ENCODE results near the gene FEN1.

The FEN1 gene

DNA sequence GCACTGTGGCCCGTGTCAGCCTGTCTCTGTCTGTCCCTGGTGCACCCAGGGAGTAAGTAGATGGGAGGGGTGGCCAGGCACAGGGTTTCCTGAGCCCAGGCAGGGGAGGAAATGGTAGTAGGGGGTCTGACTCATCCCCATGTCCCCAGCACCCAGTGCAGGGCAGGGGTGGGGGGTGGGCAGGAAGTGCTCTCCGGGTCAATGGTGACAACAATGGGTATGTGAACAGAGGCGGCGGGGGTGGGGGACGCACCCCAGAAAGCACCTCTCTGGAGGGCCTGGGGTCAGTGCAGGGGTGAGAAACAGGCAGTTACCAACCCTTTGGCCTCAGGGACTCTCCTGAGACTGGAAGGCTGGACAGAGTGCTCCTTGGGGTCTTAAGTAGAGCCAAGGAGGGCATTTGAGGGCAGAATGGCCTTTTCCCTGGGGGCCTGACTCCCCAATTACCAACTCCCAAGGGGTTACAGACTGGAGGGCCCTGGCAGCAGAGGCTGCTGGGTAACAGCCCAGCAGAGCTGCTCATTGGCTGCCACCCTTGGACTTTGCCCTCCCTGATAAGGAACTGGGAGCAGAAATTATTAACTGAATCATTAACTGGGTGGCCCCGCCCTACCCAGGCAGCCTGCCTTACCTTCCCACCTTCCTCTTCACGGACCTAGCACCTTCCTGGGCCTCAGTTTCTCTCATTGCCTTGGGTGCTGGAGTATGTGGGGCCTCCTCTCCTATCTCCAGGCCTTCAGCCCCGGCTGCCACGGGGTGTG, 36.1 kb upstream of the FEN1 start:
- no peak overlapping the region for H3K4me2 ChIP-seq (ENCODE audit: low read length)
- no peak overlapping the region for H4K12ac ChIP-seq (ENCODE audit: low read depth, low read length)
- peak overlapping the region; percentile 8 for H2AFZ ChIP-seq (ENCODE audit: insufficient read depth, low read length, poor library complexity)
- H3K4ac ChIP-seq (ENCODE audit: low read depth, low read length): no peak overlapping the region
- no peak overlapping the region for H3K4me3 ChIP-seq (ENCODE audit: low read depth, low read length)
- H3K9me3 ChIP-seq (ENCODE audit: insufficient read depth, low read depth, low read length): peaks cover 3% of the 10 kb centered on the region
- peak overlapping the region; percentile 51 for H2BK12ac ChIP-seq (ENCODE audit: low read length)
- no peak overlapping the region for H3K14ac ChIP-seq (ENCODE audit: low read length)
- no peak overlapping the region for H4K8ac ChIP-seq (ENCODE audit: low read depth, low read length)
- peak overlapping the region; percentile 12 for H3K18ac ChIP-seq (ENCODE audit: low read length)
- DNase-seq: no peak
- no CpG with 5 or more reads among the region's 9 CpGs for WGBS (ENCODE audit: extremely low coverage, insufficient coverage, insufficient read length)
- no peak overlapping the region for H2BK120ac ChIP-seq (ENCODE audit: insufficient read depth, low read length, poor library complexity)
- no peak overlapping the region for H2BK5ac ChIP-seq (ENCODE audit: low read depth, low read length, poor library complexity)
- no peak overlapping the region for H2AK5ac ChIP-seq (ENCODE audit: low read length)
- peaks cover 23 to 33% of the 10 kb centered on the region in 2 experiments for H3K4me1 ChIP-seq (ENCODE audit: control insufficient read depth in 1 of 2, insufficient read depth in 2 of 2, low read length in 2 of 2)
- H3K27ac ChIP-seq (ENCODE audit: low read depth, low read length): no peak overlapping the region
- H3K27me3 ChIP-seq (ENCODE audit: insufficient read depth, low read length): peaks cover 5% of the 10 kb centered on the region
- no peaks in the 10 kb centered on the region for H3K36me3 ChIP-seq (ENCODE audit: control insufficient read depth in 1 of 2, insufficient read depth in 2 of 2, low read length in 2 of 2)
- peaks cover 2% of the 10 kb centered on the region for H3K79me2 ChIP-seq (ENCODE audit: control insufficient read depth, insufficient read depth, low read length, poor library complexity)
- H3K9ac ChIP-seq (ENCODE audit: low read length): no peak overlapping the region
- peaks cover 10% of the 10 kb centered on the region for H3K79me1 ChIP-seq (ENCODE audit: low read length)
- peak overlapping the region; percentile 53 for H4K91ac ChIP-seq (ENCODE audit: low read depth, low read length)
- H3K23ac ChIP-seq (ENCODE audit: low read length): no peak overlapping the region

DNA sequence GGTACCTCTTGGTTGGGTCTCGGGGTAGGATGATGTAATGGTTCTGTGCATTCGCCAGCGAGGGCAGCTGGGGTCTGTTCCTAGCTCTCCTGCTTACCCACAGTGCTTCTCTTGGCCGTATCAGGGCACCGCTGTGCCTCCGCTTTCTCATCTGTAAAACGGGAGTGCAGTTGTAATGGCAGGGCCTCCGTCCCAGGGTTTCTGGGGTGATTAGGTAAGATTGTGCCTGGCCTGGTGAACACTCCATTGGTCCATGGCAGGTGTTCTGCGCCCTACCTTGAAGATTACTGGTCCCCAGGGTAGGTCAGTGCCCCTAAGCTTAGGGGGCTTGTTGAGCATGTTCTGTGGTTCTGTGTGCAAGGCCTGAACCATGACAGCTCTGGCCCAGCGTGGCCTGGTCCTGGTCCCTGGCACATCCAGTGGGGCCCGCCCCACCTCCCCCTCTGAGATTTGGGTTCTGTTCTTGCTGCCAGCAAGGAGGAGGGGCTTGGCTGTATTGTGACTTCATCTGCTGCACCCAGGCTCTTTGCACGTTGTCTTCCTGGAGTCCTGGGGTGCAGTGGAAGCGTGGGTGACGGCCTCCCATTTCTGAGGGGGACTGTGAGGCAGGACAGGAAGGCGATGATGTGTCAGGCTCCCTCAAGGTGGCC, 35.4 kb upstream of the FEN1 start:
- H3K9me3 ChIP-seq (ENCODE audit: insufficient read depth, low read depth, low read length): peaks cover 3% of the 10 kb centered on the region
- no peak overlapping the region for H3K4me3 ChIP-seq (ENCODE audit: low read depth, low read length)
- peaks cover 5% of the 10 kb centered on the region for H3K27me3 ChIP-seq (ENCODE audit: insufficient read depth, low read length)
- WGBS (ENCODE audit: extremely low coverage, insufficient coverage, insufficient read length): no CpG with 5 or more reads among the region's 15 CpGs
- no peak overlapping the region for H4K12ac ChIP-seq (ENCODE audit: low read depth, low read length)
- H3K36me3 ChIP-seq (ENCODE audit: control insufficient read depth in 1 of 2, insufficient read depth in 2 of 2, low read length in 2 of 2): no peaks in the 10 kb centered on the region
- no peak overlapping the region for H3K4me2 ChIP-seq (ENCODE audit: low read length)
- H2AFZ ChIP-seq (ENCODE audit: insufficient read depth, low read length, poor library complexity): no peak overlapping the region
- H2AK5ac ChIP-seq (ENCODE audit: low read length): peak overlapping the region; percentile 42
- H3K79me1 ChIP-seq (ENCODE audit: low read length): peaks cover 10% of the 10 kb centered on the region
- H3K18ac ChIP-seq (ENCODE audit: low read length): no peak overlapping the region
- H3K79me2 ChIP-seq (ENCODE audit: control insufficient read depth, insufficient read depth, low read length, poor library complexity): peaks cover 2% of the 10 kb centered on the region
- no peak overlapping the region for H3K23ac ChIP-seq (ENCODE audit: low read length)
- H3K4ac ChIP-seq (ENCODE audit: low read depth, low read length): no peak overlapping the region
- no peak overlapping the region for H2BK5ac ChIP-seq (ENCODE audit: low read depth, low read length, poor library complexity)
- peaks cover 23 to 33% of the 10 kb centered on the region in 2 experiments for H3K4me1 ChIP-seq (ENCODE audit: control insufficient read depth in 1 of 2, insufficient read depth in 2 of 2, low read length in 2 of 2)
- no peak overlapping the region for H2BK12ac ChIP-seq (ENCODE audit: low read length)
- no peak overlapping the region for H3K9ac ChIP-seq (ENCODE audit: low read length)
- no peak overlapping the region for H3K14ac ChIP-seq (ENCODE audit: low read length)
- no peak overlapping the region for H3K27ac ChIP-seq (ENCODE audit: low read depth, low read length)
- DNase-seq: no peak
- H4K91ac ChIP-seq (ENCODE audit: low read depth, low read length): peak overlapping the region; percentile 53
- H2BK120ac ChIP-seq (ENCODE audit: insufficient read depth, low read length, poor library complexity): no peak overlapping the region
- no peak overlapping the region for H4K8ac ChIP-seq (ENCODE audit: low read depth, low read length)

DNA sequence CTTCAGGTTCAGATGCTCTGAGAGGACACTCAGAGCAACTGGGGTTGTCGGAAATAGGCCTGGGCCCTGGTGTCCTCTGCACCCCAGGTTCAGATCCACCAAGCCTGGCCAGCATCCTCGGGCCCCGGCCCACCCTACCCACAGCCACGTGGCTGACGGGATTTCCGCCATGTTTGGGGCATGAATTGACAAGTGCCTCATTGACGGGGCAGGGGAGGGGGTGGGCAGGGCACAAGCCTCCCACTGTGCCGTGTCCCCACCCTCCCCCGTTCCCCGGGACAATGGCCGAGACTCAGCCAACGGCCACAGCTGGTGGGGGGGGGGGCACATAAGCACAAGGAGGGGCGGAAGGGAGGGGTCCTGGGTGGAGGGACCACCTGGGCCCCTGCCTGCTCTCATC, 31.8 kb upstream of the FEN1 start:
- Histone ChIP-seq H3K14ac (ENCODE audit: low read length) (no peak overlapping the region), H3K4ac (ENCODE audit: low read depth, low read length) (no peak overlapping the region), H3K36me3 (ENCODE audit: control insufficient read depth in 1 of 2, insufficient read depth in 2 of 2, low read length in 2 of 2) (no peaks in the 10 kb centered on the region), H2AK5ac (ENCODE audit: low read length) (no peak overlapping the region), H4K8ac (ENCODE audit: low read depth, low read length) (no peak overlapping the region), H4K12ac (ENCODE audit: low read depth, low read length) (no peak overlapping the region), H2AFZ (ENCODE audit: insufficient read depth, low read length, poor library complexity) (no peak overlapping the region), H3K18ac (ENCODE audit: low read length) (no peak overlapping the region), H3K4me3 (ENCODE audit: low read depth, low read length) (no peak overlapping the region), H3K27me3 (ENCODE audit: insufficient read depth, low read length) (no peaks in the 10 kb centered on the region), H3K9ac (ENCODE audit: low read length) (no peak overlapping the region), H4K91ac (ENCODE audit: low read depth, low read length) (no peak overlapping the region), H3K23ac (ENCODE audit: low read length) (no peak overlapping the region), H3K4me2 (ENCODE audit: low read length) (no peak overlapping the region), H2BK12ac (ENCODE audit: low read length) (no peak overlapping the region), H3K79me1 (ENCODE audit: low read length) (peaks cover 4% of the 10 kb centered on the region), H3K9me3 (ENCODE audit: insufficient read depth, low read depth, low read length) (peaks cover 5% of the 10 kb centered on the region), H3K4me1 (ENCODE audit: control insufficient read depth in 1 of 2, insufficient read depth in 2 of 2, low read length in 2 of 2) (peaks cover 10 to 12% of the 10 kb centered on the region in 2 experiments), H2BK5ac (ENCODE audit: low read depth, low read length, poor library complexity) (no peak overlapping the region), H2BK120ac (ENCODE audit: insufficient read depth, low read length, poor library complexity) (no peak overlapping the region), H3K27ac (ENCODE audit: low read depth, low read length) (no peak overlapping the region), H3K79me2 (ENCODE audit: control insufficient read depth, insufficient read depth, low read length, poor library complexity) (no peaks in the 10 kb centered on the region)
- DNase-seq: no peak
- no CpG with 5 or more reads among the region's 13 CpGs for WGBS (ENCODE audit: extremely low coverage, insufficient coverage, insufficient read length)

DNA sequence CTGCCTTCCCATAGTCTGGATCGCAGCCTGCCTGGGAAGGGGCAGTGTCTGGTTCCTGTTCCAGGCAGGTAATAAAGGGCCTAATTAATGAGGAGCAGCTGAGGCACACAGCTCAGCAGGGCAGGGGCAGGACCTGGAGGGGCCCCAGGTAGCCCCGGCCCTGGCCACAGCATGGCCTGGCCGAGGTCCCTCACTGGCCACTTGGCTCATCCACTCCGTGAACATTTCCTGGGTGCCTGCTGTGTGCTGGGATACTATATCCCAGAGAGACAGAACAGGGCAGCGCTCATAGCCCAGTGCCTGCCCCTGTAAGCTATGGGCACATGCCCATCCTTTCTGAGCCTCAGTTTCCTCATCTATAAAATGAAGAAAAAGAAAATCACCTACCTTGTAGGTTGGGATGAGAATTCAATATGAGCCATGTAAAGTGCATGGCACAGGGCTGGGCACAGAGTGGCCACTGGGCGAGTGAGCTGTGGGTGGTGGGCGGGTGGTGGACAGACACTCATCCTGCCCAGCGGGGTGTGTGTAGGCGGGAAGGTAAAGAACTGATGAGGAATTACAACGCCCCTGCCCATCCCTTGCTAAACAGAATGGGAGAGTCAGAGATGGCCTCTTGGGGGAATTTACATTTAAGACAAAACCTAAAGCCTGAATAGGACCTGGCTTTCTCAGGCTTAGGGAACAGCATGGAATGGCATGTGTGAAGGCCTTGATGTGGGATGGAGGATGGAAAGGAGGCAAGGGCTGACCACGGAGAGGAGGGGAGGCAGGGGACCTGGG, 31.1 kb upstream of the FEN1 start:
- no peak overlapping the region for H4K91ac ChIP-seq (ENCODE audit: low read depth, low read length)
- H2AFZ ChIP-seq (ENCODE audit: insufficient read depth, low read length, poor library complexity): no peak overlapping the region
- H2BK5ac ChIP-seq (ENCODE audit: low read depth, low read length, poor library complexity): no peak overlapping the region
- no peak overlapping the region for H3K23ac ChIP-seq (ENCODE audit: low read length)
- peaks cover 7% of the 10 kb centered on the region for H3K9me3 ChIP-seq (ENCODE audit: insufficient read depth, low read depth, low read length)
- H3K27ac ChIP-seq (ENCODE audit: low read depth, low read length): no peak overlapping the region
- H4K8ac ChIP-seq (ENCODE audit: low read depth, low read length): no peak overlapping the region
- no peaks in the 10 kb centered on the region for H3K79me2 ChIP-seq (ENCODE audit: control insufficient read depth, insufficient read depth, low read length, poor library complexity)
- no peak overlapping the region for H3K18ac ChIP-seq (ENCODE audit: low read length)
- H4K12ac ChIP-seq (ENCODE audit: low read depth, low read length): no peak overlapping the region
- no peak overlapping the region for H2AK5ac ChIP-seq (ENCODE audit: low read length)
- no peak overlapping the region for H3K4me2 ChIP-seq (ENCODE audit: low read length)
- H3K9ac ChIP-seq (ENCODE audit: low read length): no peak overlapping the region
- no peak overlapping the region for H3K4me3 ChIP-seq (ENCODE audit: low read depth, low read length)
- no peak overlapping the region for H2BK12ac ChIP-seq (ENCODE audit: low read length)
- H3K4ac ChIP-seq (ENCODE audit: low read depth, low read length): no peak overlapping the region
- H3K79me1 ChIP-seq (ENCODE audit: low read length): peaks cover 4% of the 10 kb centered on the region
- no peak overlapping the region for H3K14ac ChIP-seq (ENCODE audit: low read length)
- no peak for DNase-seq
- peaks cover 3 to 5% of the 10 kb centered on the region in 2 experiments for H3K4me1 ChIP-seq (ENCODE audit: control insufficient read depth in 1 of 2, insufficient read depth in 2 of 2, low read length in 2 of 2)
- H3K36me3 ChIP-seq (ENCODE audit: control insufficient read depth in 1 of 2, insufficient read depth in 2 of 2, low read length in 2 of 2): no peaks in the 10 kb centered on the region
- no peaks in the 10 kb centered on the region for H3K27me3 ChIP-seq (ENCODE audit: insufficient read depth, low read length)
- no peak overlapping the region for H2BK120ac ChIP-seq (ENCODE audit: insufficient read depth, low read length, poor library complexity)
- WGBS (ENCODE audit: extremely low coverage, insufficient coverage, insufficient read length): no CpG with 5 or more reads among the region's 11 CpGs
